ENCODE data around the gene ABCC2.
A peak's percentile ranks its signal among the peaks of the same experiment; 100 is the strongest.
"Not testable (repeated sequence)": the region's sequence is repeated elsewhere in the genome, so short reads cannot be mapped to it uniquely, and the experiment has no call there.

The ABCC2 gene

GRCh38 chr10:99782447-99783286 lies at the start of gene ABCC2:
Gene ABCC2, plus strand, starts transcription at chr10:99782640. Its CDS starts 205 bp downstream, at chr10:99782845.
- DNase-seq = no peak

DNA sequence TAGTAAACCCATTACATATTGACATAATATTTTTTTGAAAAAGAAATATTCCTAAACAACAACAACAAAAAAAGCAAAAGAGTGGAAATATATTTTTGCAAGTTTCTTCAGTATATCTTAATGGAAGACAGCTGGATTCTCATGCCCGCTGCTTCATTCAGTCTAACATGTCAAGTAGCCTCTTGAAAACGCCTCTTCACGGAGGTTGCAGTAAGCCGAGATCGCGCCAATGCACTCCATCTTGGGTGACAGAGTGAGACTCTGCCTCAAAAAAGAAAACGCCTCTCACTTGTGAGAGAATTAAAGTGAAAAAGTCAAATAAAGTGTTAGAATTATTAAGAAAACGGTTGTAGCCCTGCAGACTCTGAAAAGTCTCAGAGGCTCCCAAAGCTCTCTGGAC lies 49.1 kb upstream of the ABCC2 start:
- peak; percentile 27 for DNase-seq

- not testable (repeated sequence) for DNase-seq
Measured at GRCh38 chr10:99734111-99734510, 48.3 kb upstream of the ABCC2 start.

DNA sequence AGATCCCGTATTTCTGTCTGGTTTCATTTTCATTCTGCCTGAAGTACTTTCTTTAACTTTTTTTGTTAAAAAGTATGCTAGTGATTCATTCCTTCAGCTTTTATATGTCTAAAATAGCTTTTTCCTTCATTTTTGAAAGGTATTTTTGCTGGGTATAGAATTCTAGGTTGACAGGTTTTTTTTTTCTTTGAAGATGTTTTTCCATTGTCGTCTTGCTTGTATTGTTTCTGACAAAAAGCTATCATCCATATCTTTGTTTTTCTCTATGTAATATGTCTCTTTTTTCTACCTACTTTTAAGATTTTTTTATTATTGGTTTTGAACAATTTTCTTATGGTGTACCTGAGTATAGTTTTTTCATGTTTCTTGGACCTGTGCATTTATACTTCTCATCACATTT lies 42.2 kb upstream of the ABCC2 start:
- no peak for DNase-seq

- no peak for DNase-seq
Measured at GRCh38 chr10:99740933-99741559, 41.4 kb upstream of the ABCC2 start.

- no peak for DNase-seq
Measured at GRCh38 chr10:99742254-99742653, 40.2 kb upstream of the ABCC2 start.

- DNase-seq = no peak
Measured at GRCh38 chr10:99742701-99743100, 39.7 kb upstream of the ABCC2 start.

DNA sequence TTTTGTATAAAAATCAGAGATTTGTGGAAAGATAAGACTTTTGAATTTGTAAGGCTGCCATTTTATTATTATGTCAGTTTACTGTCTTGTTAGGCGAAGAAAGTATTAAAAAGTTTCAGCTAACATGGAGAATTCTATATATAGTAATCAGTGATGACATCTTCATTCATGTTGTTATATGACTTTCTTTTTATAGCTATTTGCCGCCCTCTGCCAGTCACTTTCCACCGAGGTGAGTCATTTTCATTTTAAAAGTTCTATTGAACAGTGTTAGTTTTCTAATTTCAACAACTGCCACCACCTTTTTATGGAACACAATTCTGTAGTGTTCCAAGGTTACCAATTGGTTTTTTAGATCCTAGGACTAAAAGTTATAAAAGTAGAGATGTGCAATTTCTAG lies 38.6 kb upstream of the ABCC2 start:
- no peak for DNase-seq

GRCh38 chr10:99746166-99746565 lies 36.3 kb upstream of the ABCC2 start:
- not testable (repeated sequence) for DNase-seq

DNA sequence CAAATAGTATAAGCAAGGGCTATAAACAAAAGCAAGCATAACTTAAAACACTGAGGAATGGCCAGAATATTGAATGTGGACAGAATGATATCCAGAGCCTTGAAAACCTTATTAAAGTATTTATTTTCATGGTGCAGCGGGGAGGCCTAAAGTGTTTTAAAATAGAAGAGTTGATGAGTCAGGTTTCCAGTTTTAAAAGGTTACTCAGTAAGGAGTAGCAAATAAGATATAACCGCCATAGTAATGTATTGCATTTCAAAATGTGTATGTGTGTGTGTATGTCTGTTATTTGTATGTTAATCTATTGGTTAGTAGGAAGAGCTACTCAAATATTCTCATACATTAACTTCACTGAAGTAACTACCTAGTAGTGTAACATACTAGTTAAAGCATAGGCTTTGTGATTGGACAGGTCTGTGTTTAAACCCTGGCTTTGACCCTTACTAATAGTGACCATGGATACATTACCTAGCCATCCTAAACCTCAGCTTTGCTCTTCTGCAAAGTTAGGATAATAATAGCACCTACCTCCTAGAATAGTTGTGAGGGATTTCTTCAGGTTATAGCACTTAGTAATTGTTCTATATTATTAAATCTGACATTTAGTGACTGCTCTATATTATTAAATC lies 33.5 kb upstream of the ABCC2 start:
- no peak for DNase-seq

GRCh38 chr10:99750641-99751040 lies 31.8 kb upstream of the ABCC2 start:
- no peak for DNase-seq

GRCh38 chr10:99754670-99755069 lies 27.8 kb upstream of the ABCC2 start:
- no peak for DNase-seq

GRCh38 chr10:99756159-99756558 lies 26.3 kb upstream of the ABCC2 start:
- no peak for DNase-seq

GRCh38 chr10:99758211-99758891 lies 24.1 kb upstream of the ABCC2 start:
- DNase-seq = no peak

GRCh38 chr10:99760321-99760720 lies 22.1 kb upstream of the ABCC2 start:
- no peak for DNase-seq

- DNase-seq = no peak
Measured at GRCh38 chr10:99761365-99761764, 21.1 kb upstream of the ABCC2 start.

DNA sequence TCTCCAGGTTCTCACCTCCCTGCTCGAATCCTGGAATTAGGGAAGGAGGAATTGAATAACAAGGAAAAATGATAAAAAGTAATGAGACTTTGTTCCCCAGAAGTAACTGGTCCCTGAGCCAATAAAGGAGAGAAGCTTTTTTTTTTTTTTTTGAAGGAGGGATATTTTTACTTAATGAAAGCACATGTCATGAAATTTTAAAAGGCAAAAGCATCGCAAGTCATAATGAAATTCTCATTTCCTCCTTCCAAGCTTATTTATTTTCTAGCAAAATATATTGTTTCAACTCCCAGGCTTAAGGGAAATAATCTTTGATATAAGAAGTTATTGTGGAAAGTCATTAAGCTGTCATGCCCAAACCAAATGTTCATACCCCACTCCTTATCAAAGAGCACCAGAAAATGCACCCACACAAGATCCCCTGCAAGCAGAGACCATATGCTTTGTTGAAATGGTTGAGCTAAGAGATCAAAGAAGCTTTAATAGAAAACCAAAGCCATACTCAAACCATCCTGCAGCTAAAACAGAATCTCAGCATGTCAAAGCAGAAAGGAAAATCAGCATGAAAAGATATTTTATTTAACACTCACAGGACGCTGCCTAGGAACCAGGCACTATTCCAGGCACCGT lies 16.7 kb upstream of the ABCC2 start:
- peak; percentile 25 for DNase-seq

GRCh38 chr10:99766302-99766681 lies 16.1 kb upstream of the ABCC2 start:
- no peak for DNase-seq

- no peak for DNase-seq
Measured at GRCh38 chr10:99767901-99768300, 14.5 kb upstream of the ABCC2 start.

GRCh38 chr10:99768556-99768955 lies 13.9 kb upstream of the ABCC2 start:
- no peak for DNase-seq

- no peak for DNase-seq
Measured at GRCh38 chr10:99769706-99770105, 12.7 kb upstream of the ABCC2 start.

- DNase-seq = no peak
Measured at GRCh38 chr10:99770408-99771045, 11.9 kb upstream of the ABCC2 start.

Data from hematopoietic multipotent progenitor cell treated with erythropoietin and hydrocortisone succinate and interleukin-3 and kit ligand, for 4 days (in vitro differentiated cells).